AG09319 (cell line): ENCODE data around the gene TET2.

Experiments
- DNase-seq: peaks from one replicate; pipeline ENCODE4 v3.0.0-alpha.2; 2010; ENCODE audit warnings: low read depth; ENCODE audit errors: extremely low read depth
- CTCF ChIP-seq: IDR thresholded peaks from 2 replicates; pipeline ENCODE4 v1.5.1; 2011; ENCODE audit warnings: low read depth, mild to moderate bottlenecking, inconsistent platforms, low read length, moderate library complexity

Gene TET2

GRCh38 chr4:105129286-105130040, 17.2 kb upstream of the TET2 start:
- no peak for TF ChIP-seq CTCF
- DNase-seq = no peak

GRCh38 chr4:105130945-105131344, 15.7 kb upstream of the TET2 start:
- DNase-seq = no peak
- no peak for TF ChIP-seq CTCF

- DNase-seq = no peak
- no peak for TF ChIP-seq CTCF
These were observed 12.7 kb upstream of the TET2 start for GRCh38 chr4:105133976-105134375.

- TF ChIP-seq CTCF = no peak
- no peak for DNase-seq
These were observed 10.9 kb upstream of the TET2 start for GRCh38 chr4:105135785-105136184.

- TF ChIP-seq CTCF = no peak
- DNase-seq = no peak
These were observed 9.4 kb upstream of the TET2 start for GRCh38 chr4:105137121-105137875.

- DNase-seq = no peak
- TF ChIP-seq CTCF = no peak
These were observed 7.0 kb upstream of the TET2 start for GRCh38 chr4:105139646-105140045.

GRCh38 chr4:105140684-105141490, 5.8 kb upstream of the TET2 start:
- no peak for DNase-seq
- peak; percentile 69 for TF ChIP-seq CTCF
